HepG2 (cell line): ENCODE data around the gene HNRNPUL2. TPM values are rescaled to one million over a fixed set of nuclear protein-coding genes. Genes with fewer than 3 reads are reported as not detected.

Experiments used
- CAMTA2 ChIP-seq: sonication (generic); formaldehyde crosslinking; IDR thresholded peaks from 2 replicates; pipeline ENCODE4 v1.4.0; 2020; ENCODE audit warnings: mild to moderate bottlenecking, missing genetic modification reagents, borderline replicate concordance
- CREM ChIP-seq, 2 experiments: sonication (generic) in 1 of 2; formaldehyde crosslinking in 1 of 2; IDR thresholded peaks; 2 replicates each; pipeline versions ENCODE4 v1.4.0 to v1.6.1; 2016 to 2020; ENCODE audit warnings: antibody characterized with exemption in 1 of 2, mild to moderate bottlenecking in 1 of 2, missing genetic modification reagents in 1 of 2
- FOXK2 ChIP-seq: fragments of 450-650 bp; IDR thresholded peaks from 2 replicates; pipeline ENCODE4 v1.6.1; 2016
- HNRNPH1 ChIP-seq: fragments of 200-400 bp; formaldehyde crosslinking; optimal IDR thresholded peaks from 2 replicates; pipeline ENCODE3; 2017; ENCODE audit warnings: mild to moderate bottlenecking, low read depth, low read length
- HOXA5 ChIP-seq: sonication (generic); formaldehyde crosslinking; IDR thresholded peaks from 2 replicates; pipeline ENCODE4 v1.4.0; 2020; ENCODE audit warnings: missing genetic modification reagents
- KDM5A ChIP-seq: fragments of 200-600 bp; sonication (generic); IDR thresholded peaks from 2 replicates; pipeline ENCODE4 v1.7.0; 2018; ENCODE audit warnings: antibody characterized with exemption, mild to moderate bottlenecking, low read length, borderline replicate concordance
- KMT2B ChIP-seq: IDR thresholded peaks from 2 replicates; pipeline ENCODE4 v1.6.1; 2016; ENCODE audit warnings: missing genetic modification reagents, missing compliant biosample characterization
- MAF1 ChIP-seq: sonication (generic); formaldehyde crosslinking; IDR thresholded peaks from 2 replicates; pipeline ENCODE4 v1.5.0; 2020; ENCODE audit warnings: missing genetic modification reagents, borderline replicate concordance
- PAX8 ChIP-seq: sonication (generic); formaldehyde crosslinking; IDR thresholded peaks from 2 replicates; pipeline ENCODE4 v1.8.0; 2022; ENCODE audit warnings: mild to moderate bottlenecking, missing genetic modification reagents, borderline replicate concordance
- PHF20 ChIP-seq: sonication (generic); formaldehyde crosslinking; IDR thresholded peaks from 2 replicates; pipeline ENCODE4 v1.5.0; 2020; ENCODE audit warnings: mild to moderate bottlenecking, missing genetic modification reagents
- PRDM10 ChIP-seq: sonication (generic); formaldehyde crosslinking; IDR thresholded peaks from 2 replicates; pipeline ENCODE4 v1.4.0; 2020; ENCODE audit warnings: low read depth, missing genetic modification reagents
- RBM22 ChIP-seq: fragments of 200-400 bp; formaldehyde crosslinking; optimal IDR thresholded peaks from 2 replicates; pipeline ENCODE3; 2017; ENCODE audit warnings: mild to moderate bottlenecking, low read length, moderate library complexity
- RXRB ChIP-seq: IDR thresholded peaks from 2 replicates; pipeline ENCODE4 v1.6.1; 2016; ENCODE audit warnings: borderline replicate concordance, missing genetic modification reagents, missing compliant biosample characterization
- SRF ChIP-seq: IDR thresholded peaks from 2 replicates; pipeline ENCODE4 v1.6.1; 2011; ENCODE audit warnings: mild to moderate bottlenecking, low read depth, low read length, moderate library complexity
- SRSF1 ChIP-seq: fragments of 200-400 bp; formaldehyde crosslinking; optimal IDR thresholded peaks from 2 replicates; pipeline ENCODE3; 2017; ENCODE audit warnings: mild to moderate bottlenecking, low read depth, low read length, moderate library complexity
- ZBTB37 ChIP-seq: sonication (generic); formaldehyde crosslinking; IDR thresholded peaks from 2 replicates; pipeline ENCODE4 v1.4.0; 2020; ENCODE audit warnings: mild to moderate bottlenecking, missing genetic modification reagents
- ZC3H4 ChIP-seq: sonication (generic); formaldehyde crosslinking; IDR thresholded peaks from 2 replicates; pipeline ENCODE4 v1.4.0; 2020; ENCODE audit warnings: missing genetic modification reagents, borderline replicate concordance
- ZFP36L1 ChIP-seq: sonication (generic); formaldehyde crosslinking; IDR thresholded peaks from 2 replicates; pipeline ENCODE4 v1.8.0; 2022; ENCODE audit warnings: mild to moderate bottlenecking, missing genetic modification reagents, moderate library complexity
- ZNF276 ChIP-seq: sonication (generic); formaldehyde crosslinking; IDR thresholded peaks from 2 replicates; pipeline ENCODE4 v1.4.0; 2020; ENCODE audit warnings: mild to moderate bottlenecking, low read depth, missing genetic modification reagents
- ZNF317 ChIP-seq: sonication (generic); formaldehyde crosslinking; IDR thresholded peaks from 2 replicates; pipeline ENCODE4 v1.5.0; 2020; ENCODE audit warnings: mild to moderate bottlenecking, missing genetic modification reagents
- ZNF496 ChIP-seq: sonication (generic); formaldehyde crosslinking; IDR thresholded peaks from 2 replicates; pipeline ENCODE4 v1.8.1; 2023; ENCODE audit warnings: mild to moderate bottlenecking, moderate library complexity, missing genetic modification reagents; ENCODE audit not compliant: insufficient replicate concordance
- ZNF615 ChIP-seq: sonication (generic); formaldehyde crosslinking; IDR thresholded peaks from 2 replicates; pipeline ENCODE4 v1.5.0; 2020; ENCODE audit warnings: mild to moderate bottlenecking, missing genetic modification reagents, borderline replicate concordance
- ZNF678 ChIP-seq: sonication (generic); formaldehyde crosslinking; IDR thresholded peaks from 2 replicates; pipeline ENCODE4 v1.4.0; 2020; ENCODE audit warnings: mild to moderate bottlenecking, missing genetic modification reagents
- ZSCAN12 ChIP-seq: sonication (generic); formaldehyde crosslinking; IDR thresholded peaks from 2 replicates; pipeline ENCODE4 v1.9.0; 2021; ENCODE audit warnings: mild to moderate bottlenecking, missing genetic modification reagents
- polyA plus RNA-seq, 8 experiments: library from polyadenylated mRNA; depleted of rRNA in 3 of 8; stranded (reverse) in 7 of 8; unstranded in 1 of 8; fragments of >200 nt; fragmentation: Illumina TruSeq in 4 of 8; extraction: Trizol in 4 of 8; gene quantifications; 2 replicates each; pipeline versions ENCODE4 v1.2.1 to v1.2.3, GENCODE V29; 2011 to 2016; ENCODE audit warnings: low read depth in 4 of 8, missing spikeins in 1 of 8, mixed read lengths in 1 of 8; ENCODE audit not compliant: insufficient read depth in 1 of 8
- total RNA-seq, 5 experiments: library from RNA; depleted of rRNA; stranded (reverse); fragments of >200 nt; fragmentation: Illumina TruSeq; extraction: Trizol; gene quantifications; 2 replicates each; pipeline ENCODE4 v1.2.3, GENCODE V29; 2016; ENCODE audit warnings: low read depth in 1 of 5

HNRNPUL2 gene
- total and polyA plus RNA-seq, 2 of the 13 experiments (the other 11 are each of a cell fraction or from before 2014, with no cell fraction given) = 8.4 to 9.6 TPM

GRCh38 chr11:62666259-62666926 is 60.9 kb downstream of the HNRNPUL2 start (continued):
- TF ChIP-seq ZC3H4 (CRISPR knock-in tag) (peak; percentile 67; the same call in 1 of the 2 replicates), RBM22 (peak; percentile 79), KDM5A (no peak), RXRB (CRISPR knock-in tag) (no peak), PRDM10 (CRISPR knock-in tag) (no peak), FOXK2 (no peak), CAMTA2 (CRISPR knock-in tag) (no peak), PAX8 (CRISPR knock-in tag) (no peak), HOXA5 (CRISPR knock-in tag) (0 out of 2 replicates have a peak, but pooled peaks have one; percentile 54), SRF (no peak), ZNF276 (CRISPR knock-in tag) (no peak), SRSF1 (peak; percentile 43), MAF1 (CRISPR knock-in tag) (0 out of 2 replicates have a peak, but pooled peaks have one; percentile 49), PHF20 (CRISPR knock-in tag) (peak; percentile 26; the same call in 1 of the 2 replicates), ZNF615 (CRISPR knock-in tag) (no peak), ZNF317 (no peak), HNRNPH1 (no peak), KMT2B (CRISPR knock-in tag) (no peak), ZSCAN12 (CRISPR knock-in tag) (no peak), CREM (IDR thresholded peaks at IDR 0.05) (0 out of 2 replicates have a peak, but pooled peaks have one; percentile 3), CREM (CRISPR knock-in tag; IDR thresholded peaks at IDR 0.05) (no peak), ZFP36L1 (no peak), ZNF496 (CRISPR knock-in tag) (no peak), ZNF678 (CRISPR knock-in tag) (no peak), ZBTB37 (CRISPR knock-in tag) (no peak)
